Tongue (tissue), 2 donors: ENCODE data around the gene TMEM45B. TPM values are rescaled to one million over a fixed set of nuclear protein-coding genes. Genes with fewer than 3 reads are reported as not detected.
A peak's percentile ranks its signal among the peaks of the same experiment; 100 is the strongest.
"Not testable (repeated sequence)": the region's sequence is repeated elsewhere in the genome, so short reads cannot be mapped to it uniquely, and the experiment has no call there.

ENCODE experiments used
- DNase-seq: peaks from one replicate; pipeline ENCODE4 v3.0.0-alpha.2; 2015
- total RNA-seq: library from RNA; depleted of rRNA; stranded (reverse); fragments of >200 nt; gene quantifications from one replicate; pipeline ENCODE4 v1.2.3, GENCODE V29; 2014

Gene TMEM45B
- total RNA-seq, 1 donor from 2014 or later: 1.5 TPM

DNA sequence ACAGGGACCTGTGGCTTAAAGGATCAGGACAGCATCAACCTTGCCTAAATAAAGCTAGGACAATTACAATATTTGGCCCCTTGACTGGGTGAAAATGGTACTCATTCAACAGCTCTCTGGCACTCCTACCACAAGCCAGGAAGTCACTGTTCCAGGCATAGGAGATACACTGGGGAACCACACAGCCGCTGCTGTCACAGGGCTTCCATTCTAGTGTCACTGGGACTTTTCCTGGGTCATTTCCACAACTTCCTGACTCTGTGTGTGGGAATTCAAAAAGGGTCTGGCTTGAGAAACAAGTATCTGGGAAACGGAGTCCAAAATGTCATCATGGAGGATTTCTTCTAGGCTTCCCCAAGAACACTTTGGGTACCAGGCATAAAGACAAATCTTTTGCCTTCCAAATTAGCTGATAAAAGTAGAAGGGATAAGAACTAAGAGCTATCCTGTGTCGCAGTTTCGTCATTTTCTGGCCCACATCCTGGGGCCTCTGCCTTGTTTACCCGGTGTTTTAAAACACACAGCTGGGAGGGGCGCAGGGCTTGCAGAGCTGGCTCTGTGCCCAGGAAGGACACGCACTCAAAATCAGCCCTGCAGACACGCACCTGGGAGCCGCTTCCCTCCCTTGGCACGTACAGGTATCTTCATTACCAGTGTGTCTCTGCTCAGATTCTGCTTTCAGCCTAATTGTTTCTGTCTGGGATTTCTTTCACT, 38.0 kb downstream of the TMEM45B start:
- peak; percentile 85 for DNase-seq

DNA sequence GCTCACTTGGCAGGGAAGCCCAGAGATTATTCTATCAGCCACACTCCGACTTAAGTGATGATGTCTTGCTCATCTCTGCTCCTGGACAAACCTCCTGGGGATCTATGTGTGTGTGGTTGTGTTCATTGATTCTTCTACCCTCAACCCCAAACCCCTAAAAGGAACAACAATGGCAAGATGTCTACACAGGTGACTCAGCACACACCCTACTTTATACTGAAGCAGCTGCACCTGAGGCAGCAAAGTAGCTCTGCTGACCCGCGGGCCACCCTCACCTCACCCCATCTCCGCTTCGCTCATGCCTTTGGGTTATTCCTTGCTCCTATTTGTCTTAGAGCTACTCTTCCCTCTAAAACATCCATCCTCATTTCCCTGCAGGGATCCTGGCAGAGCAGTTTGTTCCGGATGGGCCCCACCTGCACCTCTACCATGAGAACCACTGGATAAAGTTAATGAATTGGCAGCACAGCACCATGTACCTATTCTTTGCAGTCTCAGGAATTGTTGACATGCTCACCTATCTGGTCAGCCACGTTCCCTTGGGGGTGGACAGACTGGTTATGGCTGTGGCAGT, 38.7 kb downstream of the TMEM45B start:
- DNase-seq: no peak

DNA sequence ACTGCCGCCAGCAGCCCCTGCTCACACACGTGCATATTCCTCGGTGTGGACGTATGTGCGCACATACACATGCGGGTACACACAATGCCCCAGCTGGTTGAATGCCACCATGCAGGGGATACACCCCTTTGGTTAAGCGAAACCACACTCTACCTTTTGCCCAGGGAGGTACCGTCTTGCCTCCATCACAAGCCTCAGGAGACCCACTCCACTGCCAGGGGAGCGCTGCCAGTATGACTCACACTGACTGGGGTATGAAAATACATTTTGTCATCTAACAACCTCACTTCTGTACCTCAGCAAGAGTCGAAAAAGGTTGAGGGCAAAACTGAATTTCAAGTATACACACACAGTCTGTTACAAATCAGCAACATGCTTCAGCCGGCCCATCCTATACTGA, 39.4 kb downstream of the TMEM45B start:
- DNase-seq: no peak

DNA sequence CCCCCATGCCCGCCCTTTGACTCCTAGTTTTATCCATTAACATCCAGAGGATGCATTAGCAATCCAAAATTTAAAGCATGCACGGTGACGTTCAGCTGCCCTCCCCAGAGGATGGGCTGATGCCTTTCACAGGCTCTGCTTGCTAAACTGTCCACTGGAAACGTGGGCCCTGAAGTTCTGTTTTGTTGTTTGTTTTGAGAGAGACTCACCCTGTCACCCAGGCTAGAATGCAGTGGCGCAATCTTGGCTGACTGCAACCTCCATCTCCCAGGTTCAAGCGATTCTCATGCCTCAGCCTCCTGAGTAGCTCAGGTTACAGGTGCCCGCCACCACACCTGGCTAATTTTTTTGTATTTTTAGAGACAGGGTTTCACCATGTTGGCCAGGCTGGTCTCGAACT, 40.4 kb downstream of the TMEM45B start:
- DNase-seq: no peak

DNA sequence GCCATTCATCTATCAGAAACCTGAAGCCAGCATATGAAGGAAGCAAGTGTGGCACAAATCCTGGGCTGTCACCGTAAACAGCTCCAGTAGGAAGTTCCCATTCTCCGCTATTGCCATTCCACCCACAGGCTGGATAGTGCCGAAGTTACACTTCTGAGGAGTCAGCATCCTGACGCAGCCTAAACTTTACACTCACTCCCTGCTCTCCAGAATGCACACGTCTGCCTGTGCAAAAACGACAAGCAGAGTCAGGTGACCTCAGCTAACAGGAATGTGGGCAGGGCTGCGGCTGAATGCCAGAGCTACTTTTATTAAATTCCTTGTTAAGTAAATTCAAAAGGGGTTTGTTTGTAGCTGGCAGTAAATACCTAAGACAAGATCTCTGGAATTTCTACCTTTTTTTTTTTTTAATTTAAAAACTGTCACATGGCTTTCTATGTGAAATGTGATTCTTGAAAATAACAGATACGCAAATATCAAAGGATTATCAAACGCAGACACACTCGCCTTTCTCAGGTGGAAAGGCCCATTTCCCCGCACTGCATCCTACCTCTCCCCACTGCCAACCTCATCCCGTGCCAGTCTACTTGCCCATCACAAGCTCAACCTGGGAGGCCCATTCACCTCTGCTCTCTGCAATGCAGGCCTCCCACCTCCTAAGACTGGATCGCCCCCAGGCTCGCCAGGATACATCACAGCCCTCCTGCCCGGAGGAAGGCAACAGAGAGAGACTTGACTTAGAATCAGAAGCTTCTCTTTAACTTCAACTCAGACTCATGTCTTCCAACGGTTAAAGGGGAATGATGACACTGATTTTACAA, 46.3 kb downstream of the TMEM45B start:
- DNase-seq: peak; percentile 82

DNA sequence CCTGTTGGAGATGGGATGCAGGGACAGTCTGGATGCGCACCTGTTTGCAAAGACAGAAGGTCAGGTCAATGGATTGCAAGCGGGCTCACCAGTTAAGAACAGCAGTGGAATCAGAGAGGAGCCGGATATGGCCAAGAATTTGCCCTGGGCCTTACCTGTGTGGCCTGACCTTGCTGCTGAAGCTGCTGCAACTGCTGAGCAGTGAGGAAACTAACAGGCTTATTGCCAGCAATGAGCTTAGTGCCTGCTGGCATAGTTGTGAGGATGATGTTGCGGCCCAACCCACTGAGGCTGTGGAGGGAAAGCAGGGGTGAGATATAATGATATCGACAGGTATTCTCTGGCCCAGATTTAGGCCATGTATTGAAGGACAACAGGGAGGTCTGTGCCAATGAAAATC, 49.2 kb downstream of the TMEM45B start:
- DNase-seq: no peak

DNA sequence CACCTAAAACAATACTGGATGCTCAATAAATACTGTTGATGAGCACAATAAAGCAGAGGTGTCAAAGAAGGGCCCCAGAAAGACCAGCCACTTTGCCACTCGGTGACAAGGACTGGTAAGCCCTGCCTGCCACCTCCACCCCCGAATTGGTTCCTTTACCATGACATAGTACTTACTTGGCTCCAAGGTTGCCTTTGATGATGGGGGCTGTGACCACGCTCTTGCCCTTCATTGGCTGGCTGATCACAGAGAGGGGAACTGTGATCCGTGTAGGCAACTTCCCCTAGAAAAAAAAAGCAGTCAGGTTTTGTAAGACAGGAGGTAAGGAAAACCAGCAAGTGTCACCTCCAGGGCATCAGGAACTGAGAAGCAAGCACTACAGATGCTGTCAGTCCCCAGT, 50.1 kb downstream of the TMEM45B start:
- DNase-seq: no peak

DNA sequence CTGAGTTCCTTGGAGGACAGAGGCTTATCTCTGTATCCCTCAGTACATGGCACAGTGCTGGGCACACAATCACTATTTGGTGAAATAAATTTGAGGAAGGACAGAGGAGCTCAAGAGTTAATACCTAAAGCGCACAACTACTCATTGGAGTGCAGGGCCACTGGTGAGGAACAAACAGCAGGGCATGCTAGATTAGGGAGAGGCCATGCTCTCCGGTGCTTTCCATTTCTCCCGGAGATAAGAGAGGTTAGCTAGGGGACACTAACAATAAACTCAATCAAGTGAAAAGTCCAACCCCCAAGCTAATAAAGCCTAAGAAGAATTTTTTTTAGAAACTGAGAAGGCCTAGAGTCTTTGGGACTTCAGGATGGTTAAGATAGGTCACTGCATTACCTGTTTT, 50.7 kb downstream of the TMEM45B start:
- no peak for DNase-seq

DNA sequence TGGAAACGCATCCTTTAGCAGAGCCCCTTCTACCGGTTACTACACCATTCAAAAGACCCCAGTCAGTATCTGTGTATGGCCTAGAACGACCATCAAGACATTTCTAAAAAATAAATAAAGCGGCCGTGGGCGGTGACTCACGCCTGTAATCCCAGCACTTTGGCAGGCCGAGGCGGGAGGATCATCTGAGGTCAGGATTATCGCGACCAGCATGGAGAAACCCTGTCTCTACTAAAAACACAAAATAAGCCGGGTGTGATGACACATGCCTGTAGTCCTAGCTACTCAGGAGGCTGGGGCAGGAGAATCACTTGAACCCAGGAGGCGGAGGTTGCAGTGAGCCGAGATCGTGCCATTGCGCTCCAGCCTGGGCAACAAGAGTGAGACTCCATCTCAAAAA, 53.0 kb downstream of the TMEM45B start:
- not testable (repeated sequence) for DNase-seq

DNA sequence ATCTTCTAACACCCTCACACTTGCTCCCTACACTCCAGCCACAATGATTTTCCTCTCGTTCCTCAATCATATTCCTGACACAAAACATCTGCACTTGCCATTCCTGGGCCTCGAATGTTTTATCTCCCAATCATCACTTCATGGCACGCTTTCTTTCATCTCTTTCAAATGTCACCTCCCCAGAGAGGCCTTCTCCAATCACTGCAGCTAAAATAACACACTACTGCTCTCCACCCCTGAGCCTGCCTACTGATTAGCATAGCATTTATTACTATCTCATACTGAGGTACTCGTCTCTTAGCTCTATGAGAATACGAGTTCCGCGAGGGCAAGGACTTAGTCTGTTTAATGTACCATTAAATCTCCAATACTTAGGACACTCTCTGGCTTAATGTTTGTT, 56.3 kb downstream of the TMEM45B start:
- DNase-seq: no peak

DNA sequence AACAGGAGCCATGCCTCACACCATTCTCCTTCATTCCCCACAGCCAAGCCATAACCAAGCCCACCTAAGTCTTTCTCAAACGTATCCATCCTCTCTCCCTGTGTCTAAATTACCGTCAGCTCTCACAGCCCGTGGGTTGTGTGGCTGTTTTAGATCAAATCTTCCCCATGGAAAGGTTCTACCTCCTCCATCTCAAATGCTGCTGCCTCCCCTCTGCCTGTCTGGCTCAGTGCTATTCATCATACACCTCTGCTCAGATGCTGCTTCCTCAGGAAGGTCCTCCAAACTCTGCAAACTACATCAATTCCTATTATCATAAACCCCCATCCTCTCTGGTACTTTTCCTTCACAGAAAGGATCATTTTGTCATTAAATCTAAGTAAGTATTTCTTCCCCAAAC, 64.7 kb downstream of the TMEM45B start:
- no peak for DNase-seq

DNA sequence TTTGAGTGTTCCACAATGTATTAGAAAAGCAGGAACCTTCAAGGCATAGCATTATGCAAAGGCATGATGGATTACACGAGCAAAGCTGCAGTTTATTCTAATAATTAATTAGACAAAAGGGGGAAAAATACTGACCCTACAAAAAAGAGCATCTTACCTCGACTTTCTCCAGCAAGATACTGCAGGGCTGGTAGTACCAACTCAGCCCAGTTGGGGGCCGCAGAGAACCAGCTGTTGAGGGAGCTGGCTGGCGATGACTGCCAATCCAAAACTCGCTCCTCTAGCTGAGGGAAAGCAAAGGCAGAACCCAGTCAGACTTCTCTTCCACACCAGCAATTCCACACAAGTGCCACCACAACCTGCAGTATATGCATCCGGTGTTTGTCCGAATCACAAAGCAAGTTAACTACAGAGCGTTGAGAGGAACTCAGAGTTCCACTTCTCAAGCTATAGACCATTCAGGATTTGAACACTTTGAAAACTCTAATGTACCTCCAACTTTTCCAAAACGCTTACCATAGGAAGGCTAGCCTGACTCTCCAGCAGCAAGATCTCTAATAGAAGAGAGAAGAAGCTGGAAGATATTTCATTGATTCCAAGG, 66.0 kb downstream of the TMEM45B start:
- DNase-seq: peak; percentile 44

DNA sequence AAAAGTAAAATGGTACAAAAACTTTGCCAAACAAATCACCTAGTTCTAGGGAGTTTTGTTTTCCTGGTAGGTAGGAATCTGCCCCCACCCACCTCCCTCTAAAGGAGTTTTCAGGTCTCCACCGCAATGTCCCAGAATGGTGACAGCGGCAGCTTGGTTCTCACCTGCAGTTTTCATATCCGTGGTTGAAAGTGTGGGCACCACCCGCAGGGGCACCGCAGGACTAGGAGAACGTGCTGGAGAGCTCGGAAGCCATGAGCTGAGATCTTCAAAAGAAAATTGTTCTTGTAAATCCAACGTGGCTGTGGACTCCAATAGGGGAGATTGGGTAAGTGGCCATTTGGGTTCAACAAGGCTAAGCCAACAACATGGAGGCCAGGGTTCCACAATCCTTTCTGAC, 68.9 kb downstream of the TMEM45B start:
- no peak for DNase-seq

DNA sequence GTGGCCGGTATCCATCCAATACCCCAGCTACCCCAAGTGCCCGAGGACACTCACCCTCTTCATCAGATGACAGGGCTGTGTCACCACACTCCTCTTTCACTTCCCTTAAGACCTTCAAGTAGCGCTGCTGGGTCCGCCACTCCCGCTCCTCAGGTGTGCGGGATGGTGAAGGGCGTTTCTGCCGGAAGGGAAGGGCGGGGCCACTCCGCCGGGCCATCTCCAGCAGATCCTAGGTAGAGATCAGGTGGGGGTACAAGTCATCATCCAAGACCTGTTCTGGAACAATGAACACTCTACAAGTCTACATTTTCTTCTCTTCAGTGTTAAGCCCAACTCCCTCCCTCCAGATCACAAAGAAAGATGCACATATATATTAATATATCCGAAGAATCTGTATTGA, 69.7 kb downstream of the TMEM45B start:
- DNase-seq: no peak

DNA sequence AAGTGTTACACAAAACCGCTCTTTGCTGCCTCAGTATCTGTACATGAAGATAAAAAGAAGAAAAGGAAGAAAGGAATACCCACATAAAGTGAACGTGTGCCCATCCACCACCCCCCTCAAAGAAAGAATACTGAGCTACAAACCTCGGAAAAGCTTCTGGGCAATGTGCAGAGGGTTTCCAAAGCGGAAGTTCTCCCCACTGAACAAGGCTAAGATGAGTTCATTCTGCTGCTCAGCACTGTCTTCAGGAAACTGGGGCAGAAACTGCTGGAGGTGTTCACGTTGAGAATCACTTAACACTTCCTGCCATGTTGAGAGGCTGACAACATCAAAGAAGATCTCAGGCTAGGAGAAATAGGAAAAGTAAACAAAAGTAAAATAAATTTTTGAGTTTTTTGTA, 72.8 kb downstream of the TMEM45B start:
- no peak for DNase-seq

DNA sequence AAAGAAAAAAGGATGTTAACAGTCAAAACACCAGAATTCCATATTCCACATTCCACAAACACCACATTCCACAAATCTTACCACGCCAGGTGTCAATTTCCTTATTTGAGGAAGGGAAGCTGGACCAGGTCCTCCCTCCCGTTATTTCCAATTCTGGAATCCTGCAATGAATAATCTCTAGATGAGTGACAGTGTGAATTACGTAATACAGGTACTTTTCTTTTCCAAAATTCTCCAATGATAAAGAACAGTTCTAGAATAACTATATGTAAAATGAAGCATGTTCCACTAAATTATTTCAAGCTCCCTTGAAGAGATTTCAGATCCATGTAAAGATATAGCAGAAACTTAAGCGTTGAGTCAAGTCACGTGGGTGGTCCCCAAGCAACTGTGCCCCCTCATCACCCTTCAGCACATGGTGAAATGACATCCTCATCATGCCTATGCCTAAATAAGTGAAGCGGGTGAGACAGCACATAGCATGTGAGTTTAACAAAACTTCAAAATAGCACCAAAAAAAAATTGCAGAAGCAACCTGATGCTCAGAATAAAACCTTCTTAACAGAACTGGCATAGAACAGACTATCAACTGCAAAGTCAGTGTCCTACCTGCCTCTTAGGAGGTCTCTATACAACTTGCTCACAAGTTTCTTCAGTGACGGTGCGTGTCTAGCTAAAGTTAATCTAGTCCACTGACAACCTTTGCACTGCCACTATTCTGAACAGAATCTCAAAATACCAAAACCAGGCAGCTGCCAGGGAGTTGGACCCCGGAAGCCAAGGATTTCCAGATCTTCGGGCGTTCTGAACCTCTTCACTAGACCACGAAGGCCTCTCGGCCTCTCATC, 78.9 kb downstream of the TMEM45B start:
- peak; percentile 28 for DNase-seq

DNA sequence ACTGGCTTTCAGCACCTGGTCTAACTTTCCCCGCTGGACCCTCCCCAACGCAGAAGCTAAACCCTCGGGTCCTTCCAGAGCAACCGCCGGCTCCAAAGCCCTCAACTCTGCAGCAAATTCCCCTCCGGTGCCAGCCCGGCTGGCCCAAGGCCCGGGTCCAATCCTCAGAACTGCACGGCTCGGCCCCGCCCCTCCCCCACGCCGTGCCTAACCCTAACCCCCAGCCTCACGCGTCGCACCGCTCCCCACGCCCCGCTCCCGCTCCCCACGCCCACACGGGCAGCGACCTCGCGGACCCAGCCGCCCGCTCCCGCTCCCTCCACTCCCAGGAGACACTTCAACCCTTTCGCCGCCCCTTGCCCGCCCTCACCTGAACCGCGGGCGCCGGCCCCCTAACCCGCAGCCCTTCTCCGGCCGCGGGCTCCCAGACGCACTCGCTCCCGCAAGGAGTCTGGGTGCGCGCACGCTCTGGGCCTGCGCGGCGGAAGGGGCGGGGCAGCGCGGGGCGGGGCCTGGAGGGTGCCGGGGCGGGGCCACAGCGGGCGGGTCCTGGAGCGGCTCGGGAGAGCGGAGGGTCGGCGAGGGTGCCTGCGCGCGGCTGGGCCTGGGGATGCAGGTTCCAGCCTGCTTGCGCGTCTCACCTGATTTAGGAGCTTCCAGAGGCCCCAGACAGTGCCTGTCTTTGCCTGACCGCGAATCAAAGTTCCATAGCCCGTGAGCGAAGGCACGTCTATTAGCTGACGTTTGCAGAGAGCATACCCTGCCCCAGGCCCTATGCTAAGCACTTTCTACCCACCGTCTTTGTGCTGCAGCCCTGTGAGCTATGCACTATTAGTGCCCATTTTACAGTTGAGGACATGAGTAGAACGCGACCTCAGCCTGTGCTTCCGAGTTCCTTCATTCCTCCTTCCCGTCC, 79.7 kb downstream of the TMEM45B start, which contains the start of gene NFRKB:
Gene NFRKB (minus strand): TSS at position 453 of the 916 bp plus-strand sequence. CDS start 2,729 bp downstream, outside the sequence.
- DNase-seq: peak; percentile 94

DNA sequence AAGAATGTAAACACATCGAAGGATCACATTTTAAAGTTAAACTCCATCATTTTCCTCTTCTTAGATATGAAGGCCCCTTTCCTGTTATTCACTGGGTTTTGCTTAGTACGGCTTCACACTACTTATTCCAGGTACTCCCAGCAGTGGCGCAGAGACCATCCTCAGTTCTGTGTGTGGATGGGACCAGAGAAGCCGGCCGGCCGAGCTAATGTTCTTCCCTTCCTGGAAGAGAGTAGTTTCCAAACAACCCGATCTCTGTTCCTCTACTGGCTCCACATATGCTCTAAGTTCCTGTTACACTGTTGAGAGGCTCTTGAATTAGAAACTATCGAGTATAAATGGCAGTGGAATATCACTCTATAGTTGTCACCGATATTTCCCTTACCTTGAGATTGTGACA, 80.4 kb downstream of the TMEM45B start:
- DNase-seq: no peak

DNA sequence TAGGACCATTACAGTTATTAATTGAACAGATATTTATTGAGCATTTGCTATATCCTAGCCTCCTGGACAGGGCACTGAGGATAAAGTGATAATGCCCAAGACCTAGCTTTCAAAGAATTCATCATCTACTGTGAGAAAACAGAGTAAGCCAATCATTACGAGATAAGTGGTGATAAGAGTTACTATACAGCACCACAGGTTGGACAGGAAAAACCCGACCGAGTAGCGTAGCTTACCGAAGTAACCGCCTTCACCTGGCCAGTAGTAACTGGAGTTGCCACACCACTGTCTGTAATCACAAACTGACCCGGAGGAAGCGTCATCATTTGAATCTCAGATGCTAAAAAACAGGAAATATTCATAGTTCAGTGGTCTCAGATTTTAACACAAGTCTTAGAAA, 89.8 kb downstream of the TMEM45B start:
- DNase-seq: no peak
